ENCODE results near the gene DPPA2.

DPPA2 gene

DNA sequence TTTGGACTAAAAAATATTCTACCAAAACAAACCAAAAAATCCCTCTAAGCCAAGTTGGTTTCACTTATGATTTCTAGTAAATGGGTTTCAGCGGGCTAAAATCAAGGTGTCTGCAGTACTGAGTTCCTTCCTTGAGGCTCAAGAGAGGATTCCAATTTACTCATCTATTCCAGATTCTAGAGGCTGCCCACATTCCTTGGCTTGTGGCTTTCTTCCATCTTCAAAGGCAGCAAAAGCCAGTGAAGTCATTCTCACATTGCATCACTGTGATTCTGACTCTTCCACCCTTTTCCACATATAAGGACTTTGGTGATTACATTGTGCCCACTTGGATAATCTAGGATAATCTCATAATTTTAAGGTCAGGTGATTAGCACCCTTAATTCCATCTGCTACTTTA, 48.1 kb downstream of the DPPA2 start:
- Mint-ChIP-seq H3K36me3 (no peaks in the 10 kb centered on the region), H3K4me3 (no peak overlapping the region), H3K27ac (no peak overlapping the region), H3K4me1 (no peaks in the 10 kb centered on the region), H3K9me3 (no peaks in the 10 kb centered on the region)
- DNase-seq (ENCODE audit: low spot score in 2 of 2) (no peak), ATAC-seq (no peak)

DNA sequence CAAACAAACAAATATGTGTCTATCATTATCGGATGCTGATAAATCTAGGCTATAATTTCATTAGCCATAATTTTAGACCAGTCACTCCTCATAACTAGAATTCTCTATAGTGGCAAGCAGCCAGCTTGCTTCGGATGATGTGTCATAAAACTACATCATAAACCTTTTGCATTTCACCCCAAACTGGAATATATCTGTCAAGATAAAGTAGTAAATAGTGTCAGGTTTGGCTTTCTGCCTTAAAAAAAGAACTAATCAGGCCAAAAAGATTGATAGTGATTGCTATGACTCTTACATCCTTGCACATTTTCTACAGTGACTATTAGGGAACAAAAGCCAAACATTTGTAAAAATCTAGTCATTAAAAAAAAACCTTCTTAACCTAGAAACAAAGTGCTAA, 51.0 kb downstream of the DPPA2 start:
- H3K9me3 Mint-ChIP-seq = no peaks in the 10 kb centered on the region
- no peaks in the 10 kb centered on the region for H3K36me3 Mint-ChIP-seq
- no peak overlapping the region for H3K4me3 Mint-ChIP-seq
- ATAC-seq = no peak
- H3K27ac Mint-ChIP-seq = no peak overlapping the region
- H3K4me1 Mint-ChIP-seq = no peaks in the 10 kb centered on the region
- no peak for DNase-seq (ENCODE audit: low spot score in 2 of 2)

DNA sequence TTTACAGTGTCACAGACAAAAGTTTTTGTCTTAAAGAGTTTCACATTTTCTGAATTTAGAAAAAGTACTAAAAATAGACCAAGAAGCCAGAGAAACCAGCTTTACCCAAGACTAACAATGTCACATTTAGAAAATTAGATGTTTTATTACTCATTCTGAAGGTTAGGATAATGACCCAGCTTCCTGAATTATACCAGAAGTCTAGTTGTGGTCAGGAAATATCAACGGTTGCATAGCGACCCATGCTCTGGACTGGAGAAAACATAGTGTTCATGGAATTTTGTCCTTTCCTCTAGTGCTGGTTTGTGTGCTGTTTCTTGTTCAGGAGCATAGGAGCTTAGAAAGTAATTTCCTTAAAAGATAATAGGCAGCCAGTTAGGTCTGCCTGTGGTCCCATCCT, 59.0 kb downstream of the DPPA2 start:
- no peak for ATAC-seq
- DNase-seq (ENCODE audit: low spot score in 2 of 2) = no peak
- no peak overlapping the region for H3K4me3 Mint-ChIP-seq
- H3K36me3 Mint-ChIP-seq = no peaks in the 10 kb centered on the region
- H3K9me3 Mint-ChIP-seq = no peaks in the 10 kb centered on the region
- H3K27ac Mint-ChIP-seq = no peak overlapping the region
- H3K4me1 Mint-ChIP-seq = no peaks in the 10 kb centered on the region

DNA sequence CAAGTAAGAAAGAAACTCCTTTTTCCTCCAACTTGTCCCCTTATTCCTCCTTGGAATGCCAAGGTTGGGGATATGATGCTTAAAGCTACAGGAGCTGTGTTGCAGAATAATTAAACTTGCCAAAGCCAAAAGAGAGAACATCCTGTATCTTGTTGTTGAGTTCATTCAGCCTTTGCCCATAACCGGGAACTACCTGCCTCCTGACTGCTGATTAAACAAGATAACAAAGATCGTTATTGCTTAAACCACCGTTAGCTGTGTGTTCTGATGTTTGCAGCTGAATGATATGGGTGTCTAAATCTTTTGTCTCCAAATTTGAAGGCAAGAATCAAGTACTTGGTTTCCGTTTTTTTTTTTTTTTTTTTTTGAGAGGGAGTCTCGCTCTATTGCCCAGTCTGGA, 61.5 kb downstream of the DPPA2 start:
- no peak overlapping the region for H3K27ac Mint-ChIP-seq
- no peaks in the 10 kb centered on the region for H3K4me1 Mint-ChIP-seq
- H3K36me3 Mint-ChIP-seq = no peaks in the 10 kb centered on the region
- ATAC-seq (no peak), DNase-seq (ENCODE audit: low spot score in 2 of 2) (no peak)
- H3K4me3 Mint-ChIP-seq = no peak overlapping the region
- H3K9me3 Mint-ChIP-seq = peaks cover 3% of the 10 kb centered on the region

DNA sequence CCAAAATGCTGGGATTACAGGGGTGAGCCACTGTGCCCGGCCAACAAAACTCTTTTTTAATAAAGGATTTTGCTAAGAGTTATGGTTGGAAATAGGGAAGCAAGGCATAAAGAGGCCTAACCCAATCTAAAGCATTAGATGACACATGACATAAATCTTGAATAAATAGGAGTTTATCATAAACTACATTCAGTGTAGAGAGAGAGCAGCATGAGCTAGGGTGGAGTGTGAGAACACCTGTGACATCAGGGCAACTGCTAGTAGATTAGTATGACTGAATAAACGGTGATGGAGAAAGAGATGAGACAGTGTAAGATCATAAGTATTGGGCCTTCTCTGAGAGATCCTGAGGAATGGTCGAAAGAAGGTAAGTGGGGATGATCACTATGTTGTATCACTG, 63.7 kb downstream of the DPPA2 start:
- Mint-ChIP-seq H3K27ac (no peak overlapping the region), H3K4me3 (no peak overlapping the region)

More for the DNA sequence above, 63.7 kb downstream of the DPPA2 start:
- DNase-seq (ENCODE audit: low spot score in 2 of 2) (no peak), ATAC-seq (no peak)
- Mint-ChIP-seq H3K4me1 (no peaks in the 10 kb centered on the region), H3K9me3 (peaks cover 3% of the 10 kb centered on the region), H3K36me3 (no peaks in the 10 kb centered on the region)
